Activated CD4-positive, alpha-beta T cell treated with anti-CD3 and anti-CD28 coated beads, Interleukin-2, Interleukin-6, amounts not matched to agents 100 ng/mL and 50 ng/mL, durations not matched to agents 16 hours and 8 hours (primary cell): ENCODE measurements around the gene MCTP1.

Experiments
- DNase-seq: peaks from one replicate; pipeline ENCODE4 v3.0.0-alpha.2; 2020

The MCTP1 gene

GRCh38 chr5:94746731-94747124, 538.2 kb downstream of the MCTP1 start:
- no peak for DNase-seq

DNA sequence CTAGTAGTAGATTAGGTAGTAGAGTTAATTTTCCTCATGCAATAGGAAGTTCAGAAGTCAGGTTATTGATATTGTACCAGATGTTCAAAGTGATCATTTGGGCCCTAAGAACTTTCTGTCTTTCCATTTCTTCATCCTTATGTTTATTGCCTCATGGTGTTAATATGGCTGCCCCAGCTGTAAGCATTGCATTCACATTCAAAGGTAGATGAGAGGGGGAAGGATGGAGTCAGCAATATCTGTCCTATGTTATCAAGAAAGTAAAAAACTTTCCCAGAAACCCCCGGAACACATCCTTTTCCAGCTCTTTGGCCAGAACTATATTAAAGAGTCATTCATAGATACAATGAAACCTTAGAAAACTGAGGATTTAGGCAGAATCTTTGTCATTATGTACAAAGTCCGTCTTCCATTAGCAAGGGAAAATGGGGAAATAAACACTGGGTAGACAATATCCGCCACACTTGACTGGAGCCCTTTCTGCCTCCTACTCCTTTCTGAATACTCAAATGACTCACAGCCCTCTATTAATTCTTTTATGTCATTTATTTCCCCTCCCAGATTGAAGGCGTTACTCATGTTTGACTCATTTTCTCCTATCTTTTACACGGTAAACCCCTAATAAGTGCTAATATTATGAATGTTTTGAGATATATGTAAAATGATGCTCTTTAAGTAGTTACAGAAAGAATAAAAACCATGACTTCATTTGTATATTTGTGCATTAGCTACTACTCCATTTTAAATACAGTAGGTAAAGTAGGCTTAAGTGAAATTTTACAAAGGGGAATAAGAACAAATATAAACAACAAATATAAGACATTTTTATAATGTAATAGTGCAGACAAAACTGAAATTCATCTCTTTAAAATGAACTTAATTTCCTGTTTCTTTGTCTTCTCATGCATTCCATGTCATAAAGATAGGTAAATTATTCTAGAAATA, 538.8 kb downstream of the MCTP1 start:
- DNase-seq: peak; percentile 6

GRCh38 chr5:94744906-94745305, 540.0 kb downstream of the MCTP1 start:
- no peak for DNase-seq

DNA sequence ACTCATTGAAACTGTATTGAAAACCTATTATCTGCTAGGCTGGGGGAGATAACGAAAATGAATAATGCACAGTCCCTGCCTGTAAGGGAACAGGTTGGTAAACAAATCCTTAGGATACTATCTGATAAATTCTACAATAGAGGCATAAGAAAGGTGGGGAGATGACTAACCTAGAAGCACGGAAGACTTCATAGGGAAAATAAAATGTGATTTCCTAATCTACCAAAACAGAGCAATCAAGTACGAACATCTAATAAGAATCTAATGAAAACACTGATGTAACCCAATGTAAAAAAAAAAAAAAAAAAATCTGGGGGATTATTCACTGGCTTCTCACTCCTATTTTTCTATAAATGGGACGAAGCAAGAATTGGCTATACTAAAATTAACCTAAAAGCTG, 542.0 kb downstream of the MCTP1 start:
- DNase-seq: no peak

DNA sequence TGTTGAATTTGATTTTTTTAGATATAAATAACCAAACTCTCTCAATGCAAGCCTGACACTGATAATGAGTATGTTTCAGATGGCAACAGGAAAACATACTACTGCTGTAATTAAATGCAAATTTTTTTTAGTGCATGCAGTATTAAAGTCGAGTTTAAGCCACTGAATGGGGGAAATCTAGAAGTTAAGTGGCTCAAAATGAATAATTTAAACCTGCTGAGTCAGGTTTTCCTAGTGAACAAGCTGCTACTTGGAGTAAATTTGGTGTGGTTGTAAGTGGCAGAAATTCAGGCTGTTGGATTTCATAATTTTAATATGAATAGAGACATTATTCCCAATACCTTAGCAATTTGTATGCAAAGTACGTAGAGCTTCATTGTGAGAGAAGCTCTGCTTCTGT, 544.6 kb downstream of the MCTP1 start:
- DNase-seq: no peak

DNA sequence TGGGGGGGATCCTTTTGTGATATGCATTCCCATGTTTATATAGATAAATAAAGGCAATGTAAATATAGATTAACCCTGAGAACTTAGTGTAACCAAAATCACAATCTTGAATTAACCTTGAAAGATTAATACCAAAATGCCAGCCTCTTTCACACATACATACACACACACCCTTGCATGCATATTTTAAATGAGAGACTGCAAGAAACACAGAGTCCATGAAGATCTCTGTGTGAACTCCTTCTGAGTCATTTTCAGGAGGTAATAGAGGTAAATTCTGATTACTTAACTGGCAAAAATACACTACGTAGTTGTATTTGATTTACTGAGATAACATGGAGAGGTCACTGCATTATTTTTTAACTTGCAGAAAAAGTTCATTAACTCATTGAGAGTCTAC, 548.4 kb downstream of the MCTP1 start:
- no peak for DNase-seq

GRCh38 chr5:94731471-94731870, 553.4 kb downstream of the MCTP1 start:
- no peak for DNase-seq

GRCh38 chr5:94725142-94725541, 559.8 kb downstream of the MCTP1 start:
- no peak for DNase-seq

DNA sequence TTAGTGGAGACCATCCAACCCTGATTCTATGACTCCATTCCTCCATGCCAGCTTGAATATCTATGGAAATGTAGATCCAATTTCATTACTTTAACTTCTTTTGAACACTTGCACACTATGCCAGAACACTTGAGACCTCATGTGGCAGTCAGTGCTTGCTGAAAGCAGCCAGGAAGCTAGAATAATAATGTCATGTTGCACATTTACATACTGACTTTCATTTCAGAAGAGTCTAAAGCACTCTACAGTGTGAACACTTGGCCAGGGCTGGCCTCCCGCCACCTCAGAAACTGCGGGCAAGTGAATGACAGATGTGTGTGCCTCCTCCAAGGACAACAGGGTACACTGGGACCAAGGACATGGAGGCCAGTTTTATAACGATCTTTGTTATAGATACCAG, 569.1 kb downstream of the MCTP1 start:
- DNase-seq: no peak

DNA sequence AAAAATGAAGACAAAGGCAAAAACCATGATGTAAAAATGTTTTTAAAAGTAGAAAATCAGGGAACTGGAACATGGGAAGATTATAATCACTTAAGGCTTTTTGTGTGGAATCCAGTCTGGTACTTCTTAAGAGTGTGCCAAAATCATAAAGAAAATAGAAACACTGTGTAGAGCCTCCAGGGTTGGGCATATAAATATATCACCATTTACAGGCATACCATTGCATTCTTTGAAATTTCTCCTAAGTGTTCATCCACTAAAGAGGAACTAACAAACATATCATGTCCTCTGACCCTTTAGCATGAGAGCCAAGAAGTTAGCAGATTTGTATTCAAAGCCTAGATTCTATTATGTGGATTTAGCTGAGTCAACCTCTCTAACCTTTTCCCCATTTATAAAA, 573.1 kb downstream of the MCTP1 start:
- DNase-seq: no peak

- DNase-seq: no peak
These were observed 575.6 kb downstream of the MCTP1 start for GRCh38 chr5:94709277-94709676.

DNA sequence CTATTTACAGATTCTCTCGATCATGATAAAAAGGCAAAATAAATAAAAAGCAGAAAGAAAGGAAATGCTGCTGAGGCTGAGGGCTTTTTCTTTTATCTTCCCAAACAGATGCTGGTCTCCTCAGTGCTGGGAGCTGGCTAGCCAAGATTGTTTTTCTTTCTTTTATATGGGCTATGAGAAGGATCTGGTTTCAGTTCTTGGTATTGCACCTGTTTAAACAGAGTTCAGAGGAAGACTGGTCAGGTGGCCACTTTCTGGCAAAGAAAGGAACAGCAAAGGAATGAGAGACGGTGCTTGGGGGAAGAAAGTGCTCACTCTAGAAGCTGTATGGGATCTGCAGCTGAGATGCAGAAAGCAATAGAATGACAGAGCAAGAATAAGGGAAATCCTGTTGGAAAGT, 577.5 kb downstream of the MCTP1 start:
- no peak for DNase-seq

DNA sequence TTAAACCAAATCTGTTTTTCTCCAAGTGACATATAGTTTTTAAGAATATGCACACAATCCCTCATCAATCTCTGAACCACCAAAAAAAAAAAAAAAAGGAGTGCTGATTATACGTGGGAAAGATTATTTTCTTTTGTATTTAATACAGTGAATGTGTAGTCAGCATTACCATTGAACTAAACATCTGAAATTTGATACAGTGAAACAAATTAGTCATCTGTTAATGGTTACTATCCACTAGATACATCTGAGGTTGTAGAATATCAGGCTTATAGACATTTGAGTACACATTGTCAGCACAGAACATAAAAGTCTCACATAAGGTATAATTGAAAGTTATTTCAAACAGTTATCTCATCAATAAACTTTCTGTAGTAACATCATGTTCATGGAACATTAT, 579.5 kb downstream of the MCTP1 start:
- DNase-seq: no peak

DNA sequence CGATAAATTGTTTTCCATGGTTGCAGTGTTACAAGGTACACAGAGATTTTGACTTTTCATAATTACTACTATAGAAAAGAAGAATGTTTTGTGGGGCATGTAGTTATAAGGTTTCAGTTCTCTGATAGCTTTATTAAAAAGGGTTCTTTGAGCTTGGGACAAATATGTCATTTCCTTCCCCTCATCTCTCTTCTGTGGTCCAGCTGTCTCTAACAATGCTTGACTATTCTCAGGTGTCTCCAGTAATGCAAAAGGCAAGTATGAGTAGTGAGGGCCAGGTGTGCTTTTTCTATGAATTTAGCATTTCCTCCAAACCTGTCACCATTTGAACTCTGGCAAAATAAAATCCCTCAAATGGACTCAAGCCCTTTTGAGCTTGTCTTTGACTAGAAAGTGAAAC, 582.2 kb downstream of the MCTP1 start:
- DNase-seq: no peak

DNA sequence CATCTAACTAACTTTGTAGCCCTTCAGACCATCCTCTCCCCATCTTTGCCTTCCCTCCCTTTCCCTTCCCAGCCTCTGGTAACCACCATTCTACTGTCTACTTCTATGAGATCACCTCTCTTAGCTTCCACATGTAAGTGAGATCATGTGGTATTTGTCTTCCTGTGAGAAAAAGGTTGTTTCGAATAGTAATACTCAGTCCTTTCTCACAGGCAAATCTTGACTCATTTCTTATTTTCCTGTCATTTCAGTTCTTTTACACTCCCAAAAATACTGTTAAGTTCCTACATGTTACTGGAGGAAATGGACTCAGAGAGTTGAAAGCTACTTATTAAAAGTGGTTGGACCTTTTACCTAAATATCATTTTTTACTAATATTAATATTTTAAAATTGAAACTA, 584.3 kb downstream of the MCTP1 start:
- peak; percentile 67 for DNase-seq

- no peak for DNase-seq
These were observed 585.3 kb downstream of the MCTP1 start for GRCh38 chr5:94699562-94699961.

DNA sequence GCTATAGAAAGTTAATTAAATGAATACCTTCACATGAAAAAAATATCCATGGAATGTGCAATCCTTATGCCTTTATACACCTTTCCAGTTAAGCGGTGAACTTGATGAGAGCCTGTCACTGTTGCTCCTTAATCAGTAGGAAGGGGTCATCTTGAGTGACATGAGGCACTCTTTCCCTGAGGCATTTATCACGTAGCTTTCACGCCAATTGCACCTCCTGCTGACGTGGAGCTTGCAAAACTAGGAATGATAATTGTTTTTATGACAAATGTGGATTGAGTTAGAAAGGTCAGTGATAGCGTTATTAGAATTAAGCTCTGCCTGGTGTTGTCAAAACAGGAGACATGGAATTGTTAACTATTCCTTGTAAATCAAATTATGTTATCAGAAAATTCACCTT, 586.7 kb downstream of the MCTP1 start:
- DNase-seq: no peak

DNA sequence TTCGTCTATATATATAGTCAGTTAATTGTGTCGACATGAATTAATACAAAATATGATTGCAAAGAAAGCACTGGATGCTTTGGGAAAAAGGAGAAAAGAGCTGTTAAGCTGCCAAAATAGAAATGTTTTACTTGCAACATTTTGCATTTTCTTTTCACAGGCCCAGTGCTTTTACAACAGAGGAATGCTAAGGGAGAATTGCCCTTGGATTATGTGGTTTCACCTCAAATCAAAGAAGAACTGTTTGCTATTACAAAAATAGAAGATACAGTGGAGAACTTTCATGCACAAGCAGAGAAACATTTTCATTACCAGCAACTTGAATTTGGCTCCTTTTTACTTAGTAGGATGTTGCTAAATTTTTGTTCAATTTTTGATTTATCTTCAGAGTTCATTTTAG, 590.2 kb downstream of the MCTP1 start:
- DNase-seq: no peak

- no peak for DNase-seq
These were observed 591.0 kb downstream of the MCTP1 start for GRCh38 chr5:94693845-94694370.

GRCh38 chr5:94693043-94693822, 591.7 kb downstream of the MCTP1 start:
- DNase-seq: peak; percentile 53

- DNase-seq: no peak
These were observed 592.3 kb downstream of the MCTP1 start for GRCh38 chr5:94692581-94692980.

GRCh38 chr5:94691949-94692348, 592.9 kb downstream of the MCTP1 start:
- no peak for DNase-seq

- no peak for DNase-seq
These were observed 593.6 kb downstream of the MCTP1 start for GRCh38 chr5:94691291-94691690.

- no peak for DNase-seq
These were observed 594.1 kb downstream of the MCTP1 start for GRCh38 chr5:94690778-94691177.
